ENCODE data around the gene DGKH. TPM values are rescaled to one million over a fixed set of nuclear protein-coding genes. Genes with fewer than 3 reads are reported as not detected.
"Not testable (repeated sequence)": the region's sequence is repeated elsewhere in the genome, so short reads cannot be mapped to it uniquely, and the experiment has no call there.

DGKH gene
- total and polyA plus RNA-seq, 4 donors, result 0.88 to 32.8 (median 16.4) TPM

- H3K27ac ChIP-seq (ENCODE audit: low read depth in 1 of 2, low read length in 2 of 2), result no peak overlapping the region
- ATAC-seq (ENCODE audit: low FRiP score) (no peak), DNase-seq (no peak)
- intact Hi-C loops (cut with DNase I), result no loop called here
- peaks cover 0 to 6% of the 10 kb centered on the region in 2 donors for H3K4me1 ChIP-seq (ENCODE audit: control insufficient read depth in 1 of 2, insufficient read depth in 2 of 2, low read length in 2 of 2)
- peaks cover 0 to 2% of the 10 kb centered on the region in 2 donors for H3K36me3 ChIP-seq (ENCODE audit: control insufficient read depth in 1 of 2, insufficient read depth in 2 of 2, low read length in 1 of 2)
- H3K27me3 ChIP-seq (ENCODE audit: control insufficient read depth in 1 of 2, insufficient read depth in 2 of 2, low read length in 1 of 2), result no peaks in the 10 kb centered on the region
- no peaks in the 10 kb centered on the region for H3K9me3 ChIP-seq (ENCODE audit: control insufficient read depth, low read length)
- 86 to 90% methylated on average over 2 of the region's 2 CpGs for WGBS, 2 donors
- no peak overlapping the region for H3K4me3 ChIP-seq (ENCODE audit: low read length in 2 of 2)
Observed at GRCh38 chr13:42094516-42095040, 46.1 kb downstream of the DGKH start.

GRCh38 chr13:42096222-42096621, 47.8 kb downstream of the DGKH start:
- 98% methylated on average over 2 of the region's 2 CpGs for WGBS, 2 donors
- DNase-seq; H3K27ac ChIP-seq (ENCODE audit: low read depth in 1 of 2, low read length in 2 of 2); H3K27me3 ChIP-seq (ENCODE audit: control insufficient read depth in 1 of 2, insufficient read depth in 2 of 2, low read length in 1 of 2); H3K36me3 ChIP-seq (ENCODE audit: control insufficient read depth in 1 of 2, insufficient read depth in 2 of 2, low read length in 1 of 2); H3K4me1 ChIP-seq (ENCODE audit: control insufficient read depth in 1 of 2, insufficient read depth in 2 of 2, low read length in 2 of 2); H3K9me3 ChIP-seq (ENCODE audit: control insufficient read depth, low read length); H3K4me3 ChIP-seq (ENCODE audit: low read length in 2 of 2); ATAC-seq (ENCODE audit: low FRiP score); intact Hi-C loops (cut with DNase I): not testable (repeated sequence)

DNA sequence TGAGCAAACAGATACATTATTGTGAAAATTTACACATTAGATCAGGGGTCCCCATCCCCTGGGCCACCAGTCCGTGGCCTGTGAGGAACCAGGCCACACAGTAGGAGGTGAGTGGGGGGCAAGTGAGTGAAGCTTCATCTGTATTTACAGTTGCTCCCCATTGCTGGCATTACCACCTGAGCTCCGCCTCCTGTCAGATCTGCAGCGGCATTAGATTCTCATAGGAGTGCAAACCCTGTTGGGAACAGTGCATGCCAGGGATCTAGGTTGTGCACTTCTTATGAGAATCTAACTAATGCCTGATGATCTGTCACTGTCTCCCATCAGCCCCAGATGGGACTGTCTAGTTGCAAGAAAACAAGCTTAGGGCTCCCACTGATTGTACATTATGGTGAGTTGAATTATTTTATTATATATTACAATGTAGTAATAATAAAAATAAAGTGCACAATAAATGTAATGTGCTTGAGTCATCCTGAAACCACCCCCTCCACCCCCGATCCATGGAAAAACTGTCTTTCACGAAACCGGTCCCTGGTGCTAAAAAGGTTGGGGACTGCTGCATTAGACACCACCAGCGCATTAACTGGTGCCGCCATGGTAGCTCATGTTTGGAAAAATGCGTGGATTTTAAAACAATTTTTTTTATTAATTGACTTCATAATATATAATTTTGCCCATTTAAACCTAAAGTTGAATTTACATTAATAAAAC, 51.7 kb downstream of the DGKH start:
- 96 to 97% methylated on average over 9 of the region's 9 CpGs for WGBS, 2 donors
- no peaks in the 10 kb centered on the region for H3K36me3 ChIP-seq (ENCODE audit: control insufficient read depth in 1 of 2, insufficient read depth in 2 of 2, low read length in 1 of 2)
- no peak for DNase-seq
- H3K4me1 ChIP-seq (ENCODE audit: control insufficient read depth in 1 of 2, insufficient read depth in 2 of 2, low read length in 2 of 2), result peaks cover 2 to 12% of the 10 kb centered on the region in 2 donors
- no peaks in the 10 kb centered on the region for H3K27me3 ChIP-seq (ENCODE audit: control insufficient read depth in 1 of 2, insufficient read depth in 2 of 2, low read length in 1 of 2)
- intact Hi-C loops (cut with DNase I), result loop anchor here (10.0 kb wide), 2 partner anchors 185 to 195 kb away; no protein-coding TSS in a partner anchor
- H3K4me3 ChIP-seq (ENCODE audit: low read length in 2 of 2), result no peak overlapping the region
- peaks cover 2% of the 10 kb centered on the region for H3K9me3 ChIP-seq (ENCODE audit: control insufficient read depth, low read length)
- no peak for ATAC-seq (ENCODE audit: low FRiP score)
- no peak overlapping the region for H3K27ac ChIP-seq (ENCODE audit: low read depth in 1 of 2, low read length in 2 of 2)

GRCh38 chr13:42100960-42101359, 52.5 kb downstream of the DGKH start:
- intact Hi-C loops (cut with DNase I), result loop anchor here (10.0 kb wide), 2 partner anchors 186 to 196 kb away; no protein-coding TSS in a partner anchor
- DNase-seq, result no peak
- peaks cover 2 to 12% of the 10 kb centered on the region in 2 donors for H3K4me1 ChIP-seq (ENCODE audit: control insufficient read depth in 1 of 2, insufficient read depth in 2 of 2, low read length in 2 of 2)
- WGBS, 2 donors, result 94 to 96% methylated on average over 3 of the region's 3 CpGs
- no peak for ATAC-seq (ENCODE audit: low FRiP score)
- H3K4me3 ChIP-seq (ENCODE audit: low read length in 2 of 2), result no peak overlapping the region
- peaks cover 2% of the 10 kb centered on the region for H3K9me3 ChIP-seq (ENCODE audit: control insufficient read depth, low read length)
- H3K36me3 ChIP-seq (ENCODE audit: control insufficient read depth in 1 of 2, insufficient read depth in 2 of 2, low read length in 1 of 2), result no peaks in the 10 kb centered on the region
- H3K27ac ChIP-seq (ENCODE audit: low read depth in 1 of 2, low read length in 2 of 2), result no peak overlapping the region
- no peaks in the 10 kb centered on the region for H3K27me3 ChIP-seq (ENCODE audit: control insufficient read depth in 1 of 2, insufficient read depth in 2 of 2, low read length in 1 of 2)

GRCh38 chr13:42101821-42102585, 53.6 kb downstream of the DGKH start:
- peak; percentile 24 for ATAC-seq (ENCODE audit: low FRiP score)
- H3K9me3 ChIP-seq (ENCODE audit: control insufficient read depth, low read length), result peaks cover 2% of the 10 kb centered on the region
- WGBS, 2 donors, result 39 to 56% methylated on average over 3 of the region's 3 CpGs
- no peaks in the 10 kb centered on the region for H3K27me3 ChIP-seq (ENCODE audit: control insufficient read depth in 1 of 2, insufficient read depth in 2 of 2, low read length in 1 of 2)
- H3K4me3 ChIP-seq (ENCODE audit: low read length in 2 of 2), result no peak overlapping the region
- H3K27ac ChIP-seq (ENCODE audit: low read depth in 1 of 2, low read length in 2 of 2), result no peak overlapping the region
- no peaks in the 10 kb centered on the region for H3K36me3 ChIP-seq (ENCODE audit: control insufficient read depth in 1 of 2, insufficient read depth in 2 of 2, low read length in 1 of 2)
- intact Hi-C loops (cut with DNase I), result loop anchor here (10.0 kb wide), 2 partner anchors 187 to 197 kb away; no protein-coding TSS in a partner anchor
- H3K4me1 ChIP-seq (ENCODE audit: control insufficient read depth in 1 of 2, insufficient read depth in 2 of 2, low read length in 2 of 2), result peaks cover 2 to 12% of the 10 kb centered on the region in 2 donors
- no peak for DNase-seq

- Histone ChIP-seq H3K27me3 (ENCODE audit: control insufficient read depth in 1 of 2, insufficient read depth in 2 of 2, low read length in 1 of 2) (no peaks in the 10 kb centered on the region), H3K4me1 (ENCODE audit: control insufficient read depth in 1 of 2, insufficient read depth in 2 of 2, low read length in 2 of 2) (peaks cover 2 to 6% of the 10 kb centered on the region in 2 donors), H3K36me3 (ENCODE audit: control insufficient read depth in 1 of 2, insufficient read depth in 2 of 2, low read length in 1 of 2) (no peaks in the 10 kb centered on the region), H3K4me3 (ENCODE audit: low read length in 2 of 2) (no peak overlapping the region), H3K9me3 (ENCODE audit: control insufficient read depth, low read length) (peaks cover 2% of the 10 kb centered on the region), H3K27ac (ENCODE audit: low read depth in 1 of 2, low read length in 2 of 2) (no peak overlapping the region)
- intact Hi-C loops (cut with DNase I), result loop anchor here (10.0 kb wide), 2 partner anchors 188 to 198 kb away; no protein-coding TSS in a partner anchor
- ATAC-seq (ENCODE audit: low FRiP score), result no peak
- WGBS, 2 donors, result 62 to 64% methylated on average over 5 of the region's 5 CpGs
- DNase-seq, result no peak
Observed at GRCh38 chr13:42102961-42103865, 54.8 kb downstream of the DGKH start.

DNA sequence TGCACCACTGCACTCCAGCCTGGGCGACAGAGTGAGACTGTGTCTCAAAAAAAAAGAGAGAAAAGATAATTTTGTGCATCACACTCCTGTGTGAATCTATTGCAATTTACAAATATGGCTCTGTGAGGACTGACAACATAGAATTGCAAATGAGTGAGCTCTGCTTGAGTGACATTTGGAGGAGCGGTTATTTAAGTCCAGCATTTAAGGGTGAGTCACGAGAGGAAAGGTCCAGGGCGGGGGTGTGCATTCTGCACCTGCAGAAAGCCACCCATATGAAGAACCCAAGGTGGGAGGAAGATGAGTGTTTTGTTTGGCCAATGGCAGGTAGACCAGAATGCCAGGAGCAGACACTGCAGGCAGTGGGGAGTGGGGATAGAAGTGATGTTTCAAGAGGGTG, 58.5 kb downstream of the DGKH start:
- Histone ChIP-seq H3K36me3 (ENCODE audit: control insufficient read depth in 1 of 2, insufficient read depth in 2 of 2, low read length in 1 of 2) (no peaks in the 10 kb centered on the region), H3K4me3 (ENCODE audit: low read length in 2 of 2) (no peak overlapping the region), H3K4me1 (ENCODE audit: control insufficient read depth in 1 of 2, insufficient read depth in 2 of 2, low read length in 2 of 2) (peaks cover under 1 to 3% of the 10 kb centered on the region in 2 donors), H3K27ac (ENCODE audit: low read depth in 1 of 2, low read length in 2 of 2) (no peak overlapping the region), H3K9me3 (ENCODE audit: control insufficient read depth, low read length) (peaks cover 2% of the 10 kb centered on the region), H3K27me3 (ENCODE audit: control insufficient read depth in 1 of 2, insufficient read depth in 2 of 2, low read length in 1 of 2) (no peaks in the 10 kb centered on the region)
- no peak for ATAC-seq (ENCODE audit: low FRiP score)
- no peak for DNase-seq
- intact Hi-C loops (cut with DNase I), result loop anchor here (5.0 to 10.0 kb wide), 3 partner anchors 60 to 202 kb away; partner anchors contain the start of gene DGKH (in 1 of the 2)
- 91 to 93% methylated on average over 4 of the region's 4 CpGs for WGBS, 2 donors

DNA sequence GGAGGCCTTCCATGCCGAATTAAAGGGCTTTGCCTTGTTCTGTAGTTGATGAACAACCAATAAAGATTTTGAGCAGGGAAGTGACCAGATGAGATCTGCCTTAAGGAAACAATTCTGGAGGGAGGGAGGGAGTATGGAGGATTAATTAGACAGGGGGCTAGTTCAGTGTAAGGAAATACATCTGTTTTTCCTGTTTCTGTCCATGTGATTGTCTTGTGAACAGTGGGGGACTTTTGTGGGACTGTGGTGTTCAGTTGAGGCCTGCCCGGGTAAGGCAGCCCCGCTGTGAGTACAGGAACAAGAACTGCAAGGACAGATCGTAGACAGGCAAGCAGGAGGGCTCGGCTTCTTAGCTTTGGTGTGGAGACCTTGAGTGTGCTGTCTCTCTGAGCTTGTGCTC, 59.0 kb downstream of the DGKH start:
- H3K36me3 ChIP-seq (ENCODE audit: control insufficient read depth in 1 of 2, insufficient read depth in 2 of 2, low read length in 1 of 2), result no peaks in the 10 kb centered on the region
- intact Hi-C loops (cut with DNase I), result loop anchor here (5.0 to 10.0 kb wide), 3 partner anchors 60 to 203 kb away; partner anchors contain the start of gene DGKH (in 1 of the 2)
- no peaks in the 10 kb centered on the region for H3K4me1 ChIP-seq (ENCODE audit: control insufficient read depth in 1 of 2, insufficient read depth in 2 of 2, low read length in 2 of 2)
- H3K4me3 ChIP-seq (ENCODE audit: low read length in 2 of 2), result no peak overlapping the region
- peaks cover 2% of the 10 kb centered on the region for H3K9me3 ChIP-seq (ENCODE audit: control insufficient read depth, low read length)
- ATAC-seq (ENCODE audit: low FRiP score), result no peak
- DNase-seq, result no peak
- no peak overlapping the region for H3K27ac ChIP-seq (ENCODE audit: low read depth in 1 of 2, low read length in 2 of 2)
- WGBS, 2 donors, result 93% methylated on average over 5 of the region's 5 CpGs
- H3K27me3 ChIP-seq (ENCODE audit: control insufficient read depth in 1 of 2, insufficient read depth in 2 of 2, low read length in 1 of 2), result no peaks in the 10 kb centered on the region
